BLaER1 (cell line): Measurements from ENCODE around the gene BCL11A.

Experiments
- H3K27ac ChIP-seq: shearing (Covaris generic); formaldehyde crosslinking; 2 replicates; pipeline ENCODE4 v1.8.1; 2022
- H3K27me3 ChIP-seq: shearing (Covaris generic); formaldehyde crosslinking; 2 replicates; pipeline ENCODE4 v1.8.1; 2022
- H3K36me3 ChIP-seq: shearing (Covaris generic); formaldehyde crosslinking; 2 replicates; pipeline ENCODE4 v1.8.1; 2022
- H3K4me1 ChIP-seq: shearing (Covaris generic); formaldehyde crosslinking; 2 replicates; pipeline ENCODE4 v1.8.1; 2022
- H3K4me2 ChIP-seq: shearing (Covaris generic); formaldehyde crosslinking; 2 replicates; pipeline ENCODE4 v1.8.1; 2022
- H3K4me3 ChIP-seq: shearing (Covaris generic); formaldehyde crosslinking; 2 replicates; pipeline ENCODE4 v1.8.1; 2022
- H3K9ac ChIP-seq: shearing (Covaris generic); formaldehyde crosslinking; 2 replicates; pipeline ENCODE4 v1.8.1; 2022
- H3K9me3 ChIP-seq: shearing (Covaris generic); formaldehyde crosslinking; 2 replicates; pipeline ENCODE4 v1.8.1; 2022
- H4K20me1 ChIP-seq: shearing (Covaris generic); formaldehyde crosslinking; 2 replicates; pipeline ENCODE4 v1.8.1; 2022
- Cebpa-rat ChIP-seq: shearing (Covaris generic); IDR thresholded peaks from 2 replicates; pipeline ENCODE4 v1.8.1; 2022

BCL11A gene

DNA sequence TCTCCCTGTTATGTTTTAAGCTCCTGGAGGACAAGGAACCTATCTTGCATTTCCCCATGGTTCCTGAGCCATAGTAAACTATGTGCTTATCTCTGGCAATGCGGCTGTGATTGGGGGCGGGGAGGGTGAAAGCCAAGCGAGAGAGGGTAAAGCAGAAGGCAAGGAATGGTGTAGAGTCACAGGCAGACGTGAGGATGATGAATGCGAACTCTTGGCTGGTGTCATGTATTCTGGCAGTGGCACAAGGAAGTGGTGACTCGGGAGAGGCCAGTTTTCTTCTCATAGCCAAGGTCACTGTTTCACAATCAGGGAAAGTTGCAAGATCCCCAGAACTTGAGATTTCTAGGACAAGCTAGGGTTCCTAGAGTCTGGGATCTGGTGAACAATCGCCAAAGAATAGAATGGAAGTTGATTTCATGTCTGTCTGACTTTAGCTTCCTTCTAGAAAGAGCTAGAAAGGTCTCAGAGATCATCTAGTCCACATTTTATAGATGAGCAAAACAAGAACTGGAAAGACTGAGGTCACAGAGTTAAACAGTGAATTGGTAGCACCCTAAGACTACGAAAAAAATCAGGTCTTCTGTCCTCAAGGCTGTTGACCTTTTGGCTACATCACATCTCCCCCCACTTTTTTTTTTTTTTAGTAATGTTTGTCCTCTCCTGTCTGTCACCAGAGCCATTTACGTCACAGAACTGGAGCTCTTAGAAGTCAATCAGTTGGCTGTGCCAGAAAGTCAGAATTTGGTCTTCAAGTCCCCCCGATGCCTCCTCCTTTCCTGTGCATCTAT, 137.0 kb downstream of the BCL11A start:
- H3K4me2 ChIP-seq = no peak overlapping the region; the same call in 1 of the 2 replicates
- H3K9me3 ChIP-seq = peaks cover 9% of the 10 kb centered on the region; the same call in 1 of the 2 replicates
- H4K20me1 ChIP-seq = no peaks in the 10 kb centered on the region
- H3K27ac ChIP-seq = no peak overlapping the region
- H3K36me3 ChIP-seq = no peaks in the 10 kb centered on the region
- H3K27me3 ChIP-seq = no peaks in the 10 kb centered on the region
- H3K9ac ChIP-seq = no peak overlapping the region
- TF ChIP-seq Cebpa-rat = no peak
- H3K4me1 ChIP-seq = peaks cover 35% of the 10 kb centered on the region
- no peak overlapping the region for H3K4me3 ChIP-seq

GRCh38 chr2:60415814-60416213, 137.6 kb downstream of the BCL11A start:
- Histone ChIP-seq H3K9me3 (peaks cover 9% of the 10 kb centered on the region; the same call in 1 of the 2 replicates), H3K27ac (no peak overlapping the region), H3K9ac (no peak overlapping the region), H3K27me3 (no peaks in the 10 kb centered on the region), H3K4me1 (peaks cover 41% of the 10 kb centered on the region), H3K4me3 (no peak overlapping the region), H3K4me2 (no peak overlapping the region), H3K36me3 (no peaks in the 10 kb centered on the region), H4K20me1 (no peaks in the 10 kb centered on the region)
- TF ChIP-seq Cebpa-rat = no peak

- Histone ChIP-seq H3K4me1 (peaks cover 53% of the 10 kb centered on the region), H3K27ac (no peak overlapping the region), H4K20me1 (no peaks in the 10 kb centered on the region), H3K9ac (no peak overlapping the region), H3K4me3 (no peak overlapping the region), H3K9me3 (peaks cover 9% of the 10 kb centered on the region; the same call in 1 of the 2 replicates), H3K27me3 (no peaks in the 10 kb centered on the region), H3K36me3 (no peaks in the 10 kb centered on the region), H3K4me2 (peak overlapping the region; percentile 81)
- TF ChIP-seq Cebpa-rat = no peak
Measured at GRCh38 chr2:60414495-60415138, 138.8 kb downstream of the BCL11A start.

GRCh38 chr2:60413814-60414168, 139.7 kb downstream of the BCL11A start:
- Histone ChIP-seq H3K9me3 (peaks cover 9% of the 10 kb centered on the region; the same call in 1 of the 2 replicates), H3K27ac (no peak overlapping the region; the same call in 1 of the 2 replicates), H3K27me3 (no peaks in the 10 kb centered on the region), H4K20me1 (no peaks in the 10 kb centered on the region), H3K36me3 (no peaks in the 10 kb centered on the region), H3K4me2 (peak overlapping the region; percentile 81), H3K4me3 (no peak overlapping the region), H3K4me1 (peaks cover 60% of the 10 kb centered on the region), H3K9ac (no peak overlapping the region)
- no peak for TF ChIP-seq Cebpa-rat

- H3K9ac ChIP-seq = no peak overlapping the region
- peak overlapping the region; percentile 31; the same call in 1 of the 2 replicates for H3K27ac ChIP-seq
- peaks cover 60% of the 10 kb centered on the region for H3K4me1 ChIP-seq
- H3K4me3 ChIP-seq = no peak overlapping the region
- H3K27me3 ChIP-seq = no peaks in the 10 kb centered on the region
- no peaks in the 10 kb centered on the region for H4K20me1 ChIP-seq
- H3K36me3 ChIP-seq = no peaks in the 10 kb centered on the region
- H3K9me3 ChIP-seq = peaks cover 9% of the 10 kb centered on the region; the same call in 1 of the 2 replicates
- no peak for TF ChIP-seq Cebpa-rat
- peak overlapping the region; percentile 81 for H3K4me2 ChIP-seq
Measured at GRCh38 chr2:60413069-60413813, 140.2 kb downstream of the BCL11A start.

- Histone ChIP-seq H4K20me1 (no peaks in the 10 kb centered on the region), H3K4me2 (peak overlapping the region; percentile 81), H3K9ac (no peak overlapping the region), H3K9me3 (peaks cover 9% of the 10 kb centered on the region; the same call in 1 of the 2 replicates), H3K4me1 (peaks cover 63% of the 10 kb centered on the region), H3K36me3 (no peaks in the 10 kb centered on the region), H3K27ac (peak overlapping the region; percentile 31; the same call in 1 of the 2 replicates), H3K27me3 (no peaks in the 10 kb centered on the region), H3K4me3 (no peak overlapping the region)
- no peak for TF ChIP-seq Cebpa-rat
Measured at GRCh38 chr2:60412620-60413019, 140.8 kb downstream of the BCL11A start.

GRCh38 chr2:60412027-60412426, 141.4 kb downstream of the BCL11A start:
- peak overlapping the region; percentile 81 for H3K4me2 ChIP-seq
- H3K36me3 ChIP-seq = no peaks in the 10 kb centered on the region
- H3K4me3 ChIP-seq = no peak overlapping the region
- TF ChIP-seq Cebpa-rat = no peak
- no peak overlapping the region for H3K9ac ChIP-seq
- no peaks in the 10 kb centered on the region for H3K27me3 ChIP-seq
- H3K27ac ChIP-seq = no peak overlapping the region
- H3K4me1 ChIP-seq = peaks cover 69% of the 10 kb centered on the region
- peaks cover 9% of the 10 kb centered on the region; the same call in 1 of the 2 replicates for H3K9me3 ChIP-seq
- H4K20me1 ChIP-seq = no peaks in the 10 kb centered on the region

GRCh38 chr2:60411295-60411694, 142.2 kb downstream of the BCL11A start:
- Histone ChIP-seq H3K4me3 (peak overlapping the region; percentile 25; the same call in 1 of the 2 replicates), H4K20me1 (no peaks in the 10 kb centered on the region), H3K4me1 (peaks cover 76% of the 10 kb centered on the region), H3K27me3 (no peaks in the 10 kb centered on the region), H3K4me2 (peak overlapping the region; percentile 81), H3K27ac (peak overlapping the region; percentile 24; the same call in 1 of the 2 replicates), H3K36me3 (no peaks in the 10 kb centered on the region), H3K9me3 (peaks cover 9% of the 10 kb centered on the region; the same call in 1 of the 2 replicates), H3K9ac (peak overlapping the region; percentile 34; the same call in 1 of the 2 replicates)
- TF ChIP-seq Cebpa-rat = no peak

DNA sequence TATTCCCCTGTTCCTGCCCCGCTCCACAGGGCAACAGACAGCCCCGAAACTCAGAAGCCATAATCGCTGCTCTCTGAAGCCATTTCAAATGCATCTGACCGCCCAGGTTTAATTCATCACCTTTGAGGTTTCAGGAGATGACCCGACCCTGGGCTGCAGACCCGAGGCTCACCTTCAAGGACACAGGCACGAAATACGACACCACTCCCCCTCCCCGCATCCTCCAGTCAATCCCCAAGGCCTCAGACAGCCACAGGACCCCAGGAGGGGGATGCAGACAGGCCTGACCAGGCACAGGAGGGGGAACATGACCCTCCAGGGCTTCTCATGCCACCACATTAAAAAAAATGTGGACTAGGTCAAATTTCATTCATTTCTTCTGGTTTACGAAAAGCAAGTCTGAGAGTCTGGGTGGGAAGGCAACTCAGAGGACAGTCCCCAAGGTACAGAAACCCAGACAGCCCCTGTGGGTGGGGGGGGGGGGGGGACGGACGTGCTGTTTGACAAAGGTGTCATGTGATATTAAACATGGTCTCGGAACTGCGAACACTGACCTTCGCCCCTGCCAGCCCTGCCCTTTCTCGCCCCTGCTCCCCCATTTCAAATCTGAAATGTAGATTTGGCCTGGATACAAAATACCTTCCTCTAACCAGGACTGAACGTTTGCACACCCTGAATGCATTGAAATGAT, 142.9 kb downstream of the BCL11A start:
- TF ChIP-seq Cebpa-rat = no peak
- H3K9ac ChIP-seq = peak overlapping the region; percentile 34; the same call in 1 of the 2 replicates
- H3K4me3 ChIP-seq = peak overlapping the region; percentile 25; the same call in 1 of the 2 replicates
- peak overlapping the region; percentile 60 for H3K27ac ChIP-seq
- no peaks in the 10 kb centered on the region for H3K27me3 ChIP-seq
- H3K4me1 ChIP-seq = peaks cover 83% of the 10 kb centered on the region
- no peaks in the 10 kb centered on the region for H4K20me1 ChIP-seq
- peaks cover 9% of the 10 kb centered on the region; the same call in 1 of the 2 replicates for H3K9me3 ChIP-seq
- no peaks in the 10 kb centered on the region for H3K36me3 ChIP-seq
- H3K4me2 ChIP-seq = peak overlapping the region; percentile 81
